ENCODE results near the gene KLHL29. TPM values are rescaled to one million over a fixed set of nuclear protein-coding genes. Genes with fewer than 3 reads are reported as not detected.

KLHL29 gene
- total and polyA plus RNA-seq, 10 of the 15 experiments (the other 5 are each of a cell fraction or from before 2014, with no cell fraction given), result 1.4 to 19.5 (median 6.1) TPM

GRCh38 chr2:23526835-23527790, 142.1 kb downstream of the KLHL29 start (continued):
- TF ChIP-seq EP300 (IDR thresholded peaks at IDR 0.05; ENCODE audit: borderline replicate concordance in 1 of 2, control insufficient read depth in 1 of 2, low read depth in 2 of 2, low read length in 2 of 2) (no peak), ZBTB4 (CRISPR knock-in tag; IDR thresholded peaks at IDR 0.05) (no peak), IRF4 (IDR thresholded peaks at IDR 0.05; ENCODE audit: low read depth, low read length) (no peak)

GRCh38 chr2:23528171-23528570, 143.2 kb downstream of the KLHL29 start:
- ATAC-seq, result no peak
- WGBS (ENCODE audit: insufficient coverage, insufficient replicate concordance, low lambda C conversion rate, missing lambda C conversion rate), result 68% methylated on average over 12 of the region's 12 CpGs

More at GRCh38 chr2:23528171-23528570, 143.2 kb downstream of the KLHL29 start:
- CTCF ChIA-PET, result no interaction called here
- Histone ChIP-seq H3K4me2 (ENCODE audit: control insufficient read depth, insufficient read depth) (no peak overlapping the region), H3K27ac (ENCODE audit: control insufficient read depth, insufficient read depth) (no peak overlapping the region), H2AFZ (ENCODE audit: control insufficient read depth, low read depth, low read length) (no peak overlapping the region), H3K27me3 (replicated peaks in 1 of 2; ENCODE audit: control insufficient read depth in 2 of 2, insufficient read depth in 2 of 2, low read length in 1 of 2) (no peaks in the 10 kb centered on the region), H3K4me1 (ENCODE audit: control insufficient read depth, insufficient read depth, low read length) (peaks cover 11% of the 10 kb centered on the region), H3K9ac (ENCODE audit: control insufficient read depth, insufficient read depth, low read length) (no peak overlapping the region), H3K4me3 (no peak overlapping the region), H4K20me1 (ENCODE audit: control insufficient read depth, insufficient read depth) (no peaks in the 10 kb centered on the region), H3K9me3 (replicated peaks; ENCODE audit: control insufficient read depth, insufficient read depth, low read length) (no peaks in the 10 kb centered on the region), H3K79me2 (ENCODE audit: control insufficient read depth, insufficient read depth, low read length) (no peaks in the 10 kb centered on the region), H3K36me3 (ENCODE audit: control insufficient read depth in 2 of 2, insufficient read depth in 2 of 2, low read length in 1 of 2) (no peaks in the 10 kb centered on the region; a peak in 1 of 4 replicates)
- SMC1A ChIA-PET (ENCODE audit: uncharacterized antibody, unreplicated experiment), result no interaction called here
- no TSS peak for BruUV-seq (replicated peaks)
- TF ChIP-seq ZBTB33 (IDR thresholded peaks at IDR 0.05) (no peak), HSF1 (IDR thresholded peaks at IDR 0.05; ENCODE audit: low read depth, low read length) (no peak), ZZZ3 (IDR thresholded peaks at IDR 0.05; ENCODE audit: control insufficient read depth, insufficient read length, low read depth) (no peak)
- in situ Hi-C loops (cut with MboI), result no loop called here
- intact Hi-C loops (cut with micrococcal nuclease; ENCODE audit: unreplicated experiment), result no loop called here
- RAD21 ChIA-PET (ENCODE audit: unreplicated experiment), result no interaction called here
- no peak for FAIRE-seq
- no peak for DNase-seq (ENCODE audit: low read depth, low spot score)
- POLR2A ChIA-PET, result no interaction called here
